Activated T-helper 2 cell treated with anti-CD3 and anti-CD28 coated beads, Interferon-gamma antibody, Interleukin-2, Interleukin-4, amounts not matched to agents 10 μg/mL and 5 μg/mL and 100 μg/mL, durations not matched to agents 14 hours and 24 hours and 36 hours (primary cell): ENCODE results near the gene STK11IP. TPM values are rescaled to one million over a fixed set of nuclear protein-coding genes. Genes with fewer than 3 reads are reported as not detected.

Experiments used
- DNase-seq: peaks from one replicate; pipeline ENCODE4 v3.0.0; 2021; ENCODE audit warnings: low spot score
- H3K27ac Mint-ChIP-seq: one replicate; pipeline ENCODE4 v1.8.0; 2021; ENCODE audit warnings: mixed read lengths
- H3K27me3 Mint-ChIP-seq: one replicate; pipeline ENCODE4 v1.8.0; 2021; ENCODE audit warnings: low read depth, mixed read lengths
- H3K36me3 Mint-ChIP-seq: one replicate; pipeline ENCODE4 v1.8.0; 2021; ENCODE audit warnings: low read depth, mixed read lengths
- H3K4me1 Mint-ChIP-seq: one replicate; pipeline ENCODE4 v1.8.0; 2021; ENCODE audit warnings: low read depth, mixed read lengths
- H3K4me3 Mint-ChIP-seq: one replicate; pipeline ENCODE4 v1.8.0; 2021; ENCODE audit warnings: low read depth, mild to moderate bottlenecking, moderate library complexity, mixed read lengths
- H3K9me3 Mint-ChIP-seq: one replicate; pipeline ENCODE4 v1.8.0; 2021; ENCODE audit warnings: mixed read lengths
- intact Hi-C: fragments of 100-400 bp; cut with micrococcal nuclease; formaldehyde crosslinking; loops from one replicate; pipeline ENCODE4 v1.15.1; 2023
- total RNA-seq: library from RNA; stranded (reverse); gene quantifications from 2 replicates; pipeline ENCODE4 v1.2.3, GENCODE V29; 2022

Gene STK11IP
- total RNA-seq, 1 donor from 2014 or later = 32.5 TPM

- no peak for DNase-seq
- H3K27me3 Mint-ChIP-seq = peaks cover 18% of the 10 kb centered on the region
- peaks cover 3% of the 10 kb centered on the region for H3K36me3 Mint-ChIP-seq
- H3K9me3 Mint-ChIP-seq = no peaks in the 10 kb centered on the region
- intact Hi-C loops = no loop called here
- no peak overlapping the region for H3K4me3 Mint-ChIP-seq
- H3K27ac Mint-ChIP-seq = no peak overlapping the region
- H3K4me1 Mint-ChIP-seq = no peaks in the 10 kb centered on the region
Observed at GRCh38 chr2:219620546-219620945, 22.9 kb downstream of the STK11IP start.

- intact Hi-C loops = no loop called here
- DNase-seq = no peak
- no peak overlapping the region for H3K27ac Mint-ChIP-seq
- H3K9me3 Mint-ChIP-seq = no peaks in the 10 kb centered on the region
- H3K4me1 Mint-ChIP-seq = no peaks in the 10 kb centered on the region
- peaks cover 26% of the 10 kb centered on the region for H3K27me3 Mint-ChIP-seq
- H3K4me3 Mint-ChIP-seq = no peak overlapping the region
- H3K36me3 Mint-ChIP-seq = no peaks in the 10 kb centered on the region
Observed at GRCh38 chr2:219621935-219622334, 24.3 kb downstream of the STK11IP start.

GRCh38 chr2:219622472-219622871 is 24.8 kb downstream of the STK11IP start:
- intact Hi-C loops = no loop called here
- H3K27ac Mint-ChIP-seq = no peak overlapping the region
- H3K36me3 Mint-ChIP-seq = no peaks in the 10 kb centered on the region
- no peak overlapping the region for H3K4me3 Mint-ChIP-seq
- H3K27me3 Mint-ChIP-seq = peaks cover 28% of the 10 kb centered on the region
- no peaks in the 10 kb centered on the region for H3K4me1 Mint-ChIP-seq
- no peaks in the 10 kb centered on the region for H3K9me3 Mint-ChIP-seq
- DNase-seq = no peak

- no peak overlapping the region for H3K4me3 Mint-ChIP-seq
- peaks cover 33% of the 10 kb centered on the region for H3K27me3 Mint-ChIP-seq
- H3K4me1 Mint-ChIP-seq = no peaks in the 10 kb centered on the region
- H3K36me3 Mint-ChIP-seq = no peaks in the 10 kb centered on the region
- no peak overlapping the region for H3K27ac Mint-ChIP-seq
- no peak for DNase-seq
- intact Hi-C loops = no loop called here
- H3K9me3 Mint-ChIP-seq = no peaks in the 10 kb centered on the region
Observed at GRCh38 chr2:219624565-219624964, 26.9 kb downstream of the STK11IP start.

GRCh38 chr2:219625179-219625578 is 27.5 kb downstream of the STK11IP start:
- no peaks in the 10 kb centered on the region for H3K9me3 Mint-ChIP-seq
- intact Hi-C loops = no loop called here
- DNase-seq = no peak
- no peaks in the 10 kb centered on the region for H3K4me1 Mint-ChIP-seq
- H3K4me3 Mint-ChIP-seq = no peak overlapping the region
- H3K27me3 Mint-ChIP-seq = peaks cover 33% of the 10 kb centered on the region
- no peaks in the 10 kb centered on the region for H3K36me3 Mint-ChIP-seq
- H3K27ac Mint-ChIP-seq = no peak overlapping the region

- no peak for DNase-seq
- no peaks in the 10 kb centered on the region for H3K9me3 Mint-ChIP-seq
- no peaks in the 10 kb centered on the region for H3K4me1 Mint-ChIP-seq
- peak overlapping the region; percentile 44 for H3K4me3 Mint-ChIP-seq
- intact Hi-C loops = no loop called here
- H3K27me3 Mint-ChIP-seq = peaks cover 33% of the 10 kb centered on the region
- no peaks in the 10 kb centered on the region for H3K36me3 Mint-ChIP-seq
- H3K27ac Mint-ChIP-seq = no peak overlapping the region
Observed at GRCh38 chr2:219626540-219626939, 28.9 kb downstream of the STK11IP start.

- Mint-ChIP-seq H3K27ac (no peak within 1 kb of the TSS), H3K4me3 (peak within 1 kb of the TSS; percentile 44), H3K4me1 (no peaks in the 10 kb centered on the region), H3K36me3 (no peaks in the 10 kb centered on the region), H3K9me3 (no peaks in the 10 kb centered on the region), H3K27me3 (peaks cover 33% of the 10 kb centered on the region)
- DNase-seq = no peak
- intact Hi-C loops = no loop called here
Observed at GRCh38 chr2:219627103-219628100, 29.7 kb downstream of the STK11IP start, which contains the start of gene SLC4A3. Gene SLC4A3 (plus strand): TSS chr2:219627630. CDS start chr2:219627993, 363 bp downstream.

- H3K27me3 Mint-ChIP-seq = peaks cover 27% of the 10 kb centered on the region
- H3K4me1 Mint-ChIP-seq = no peaks in the 10 kb centered on the region
- H3K27ac Mint-ChIP-seq = no peak overlapping the region
- intact Hi-C loops = no loop called here
- DNase-seq = no peak
- peak overlapping the region; percentile 13 for H3K4me3 Mint-ChIP-seq
- no peaks in the 10 kb centered on the region for H3K36me3 Mint-ChIP-seq
- H3K9me3 Mint-ChIP-seq = no peaks in the 10 kb centered on the region
Observed at GRCh38 chr2:219628235-219628985, 30.8 kb downstream of the STK11IP start.

- no peaks in the 10 kb centered on the region for H3K9me3 Mint-ChIP-seq
- H3K4me1 Mint-ChIP-seq = no peaks in the 10 kb centered on the region
- H3K36me3 Mint-ChIP-seq = no peaks in the 10 kb centered on the region
- H3K27me3 Mint-ChIP-seq = peaks cover 22% of the 10 kb centered on the region
- H3K27ac Mint-ChIP-seq = no peak overlapping the region
- no peak overlapping the region for H3K4me3 Mint-ChIP-seq
- intact Hi-C loops = no loop called here
- DNase-seq = no peak
Observed at GRCh38 chr2:219628986-219629901, 31.6 kb downstream of the STK11IP start.

- H3K4me1 Mint-ChIP-seq = no peaks in the 10 kb centered on the region
- no peaks in the 10 kb centered on the region for H3K9me3 Mint-ChIP-seq
- H3K27ac Mint-ChIP-seq = no peak overlapping the region
- H3K4me3 Mint-ChIP-seq = no peak overlapping the region
- intact Hi-C loops = no loop called here
- DNase-seq = no peak
- H3K27me3 Mint-ChIP-seq = peaks cover 15% of the 10 kb centered on the region
- no peaks in the 10 kb centered on the region for H3K36me3 Mint-ChIP-seq
Observed at GRCh38 chr2:219629976-219630695, 32.5 kb downstream of the STK11IP start.

GRCh38 chr2:219630770-219631405 is 33.2 kb downstream of the STK11IP start:
- Mint-ChIP-seq H3K4me1 (no peaks in the 10 kb centered on the region), H3K27ac (no peak overlapping the region), H3K27me3 (peaks cover 15% of the 10 kb centered on the region), H3K9me3 (no peaks in the 10 kb centered on the region), H3K36me3 (no peaks in the 10 kb centered on the region), H3K4me3 (no peak overlapping the region)
- intact Hi-C loops = no loop called here
- DNase-seq = no peak
